Fibroblast of skin of left quadriceps (primary cell): ENCODE data around the gene POLE.
A peak's percentile ranks its signal among the peaks of the same experiment; 100 is the strongest.

Source experiments
- DNase-seq, 2 experiments: peaks; one replicate each; pipeline ENCODE4 v3.0.0-alpha.2; 2013; ENCODE audit warnings: low read depth in 2 of 2

POLE gene

DNA sequence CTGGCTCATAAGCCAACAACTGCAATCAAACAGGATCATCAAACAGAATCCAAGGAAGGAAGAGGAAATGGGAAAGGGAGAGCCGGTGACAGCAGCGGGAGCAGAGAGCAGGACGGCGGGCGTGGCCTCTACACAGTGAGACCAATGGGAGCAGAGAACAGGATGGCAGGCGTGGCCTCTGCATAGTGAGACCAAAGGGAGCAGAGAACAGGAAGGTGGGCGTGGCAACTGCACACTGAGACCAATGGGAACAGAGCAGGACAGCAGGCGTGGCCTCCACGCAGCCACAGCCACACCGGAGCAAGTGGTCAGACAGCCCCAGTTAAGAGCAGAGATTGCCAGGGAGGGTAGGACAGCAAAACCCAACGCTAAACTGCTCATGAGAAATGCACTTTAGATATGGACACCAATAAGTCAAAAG is 93.2 kb downstream of the POLE start:
- peak; percentile 67 to 70 for DNase-seq

DNA sequence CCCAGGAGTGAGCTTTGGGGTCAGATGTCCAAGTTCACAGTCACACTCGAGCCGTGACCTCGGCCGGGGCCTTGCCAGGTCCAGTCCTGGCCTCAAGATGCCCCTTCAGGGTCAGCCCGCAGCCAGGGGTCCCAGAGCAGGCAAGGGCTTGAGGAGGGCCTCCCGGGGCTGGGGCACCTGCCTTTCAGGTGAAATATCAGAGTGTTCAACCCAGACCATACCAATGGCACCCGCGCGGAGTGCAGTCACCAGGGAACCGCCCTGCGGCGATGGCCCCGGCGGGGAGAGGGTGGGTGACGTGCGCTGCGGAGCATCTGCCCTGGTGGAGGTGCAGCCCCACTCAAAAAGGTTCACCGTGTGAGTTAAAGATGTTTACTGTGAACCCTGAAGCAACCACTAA is 93.6 kb downstream of the POLE start:
- DNase-seq: no peak

DNA sequence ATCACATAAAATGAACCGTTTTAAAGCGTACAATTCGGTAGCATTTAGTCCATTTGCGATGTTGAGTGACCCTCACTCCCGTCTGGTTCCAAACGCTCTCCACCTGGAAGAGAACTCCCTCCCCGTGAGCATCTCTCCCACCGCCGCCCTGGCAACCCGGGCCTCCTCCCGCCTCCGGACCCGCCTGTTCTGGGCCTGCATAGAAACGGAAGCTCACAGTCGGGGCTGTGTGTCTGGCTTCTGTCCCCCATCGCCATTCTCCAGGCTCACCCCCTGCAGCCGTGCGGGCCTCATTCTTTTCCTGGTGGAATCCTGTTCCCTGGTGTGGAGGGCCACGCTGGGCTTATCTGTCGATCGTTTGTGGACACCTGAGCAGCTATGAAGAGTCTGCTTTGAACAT is 94.1 kb downstream of the POLE start:
- no peak for DNase-seq

DNA sequence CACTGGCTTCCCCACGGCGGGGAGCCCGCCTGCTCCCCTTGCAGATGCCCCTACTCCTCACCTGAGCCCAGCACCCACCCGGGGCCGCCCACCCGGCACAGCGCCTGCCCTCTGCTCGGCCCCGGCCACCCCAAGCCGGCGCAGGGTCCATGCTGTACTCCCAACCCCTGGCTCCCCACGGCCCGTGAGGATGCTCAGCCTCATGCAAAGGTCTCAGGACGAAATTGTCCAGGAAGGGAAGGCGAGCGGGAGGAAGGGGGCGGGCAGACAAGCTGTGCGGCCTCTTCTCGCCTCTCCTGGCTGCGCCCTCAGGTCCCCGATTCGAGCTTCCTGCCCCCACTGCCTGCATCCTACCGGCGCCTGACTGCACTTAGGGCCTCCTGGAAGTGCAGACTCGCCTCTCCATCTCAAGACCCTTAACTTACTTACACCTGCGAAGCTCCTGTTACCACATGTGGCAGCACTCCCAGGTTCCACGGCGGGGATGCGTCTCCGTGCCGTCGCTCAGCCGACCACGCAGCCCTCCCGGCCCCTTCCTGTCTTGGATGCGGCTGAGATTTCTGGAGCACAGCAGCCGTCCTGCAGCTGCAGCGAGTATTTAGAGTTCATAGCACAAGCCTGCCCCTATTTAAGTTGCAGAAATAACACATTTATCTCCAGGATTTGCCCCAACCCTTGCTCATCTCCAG is 94.7 kb downstream of the POLE start:
- DNase-seq: no peak

DNA sequence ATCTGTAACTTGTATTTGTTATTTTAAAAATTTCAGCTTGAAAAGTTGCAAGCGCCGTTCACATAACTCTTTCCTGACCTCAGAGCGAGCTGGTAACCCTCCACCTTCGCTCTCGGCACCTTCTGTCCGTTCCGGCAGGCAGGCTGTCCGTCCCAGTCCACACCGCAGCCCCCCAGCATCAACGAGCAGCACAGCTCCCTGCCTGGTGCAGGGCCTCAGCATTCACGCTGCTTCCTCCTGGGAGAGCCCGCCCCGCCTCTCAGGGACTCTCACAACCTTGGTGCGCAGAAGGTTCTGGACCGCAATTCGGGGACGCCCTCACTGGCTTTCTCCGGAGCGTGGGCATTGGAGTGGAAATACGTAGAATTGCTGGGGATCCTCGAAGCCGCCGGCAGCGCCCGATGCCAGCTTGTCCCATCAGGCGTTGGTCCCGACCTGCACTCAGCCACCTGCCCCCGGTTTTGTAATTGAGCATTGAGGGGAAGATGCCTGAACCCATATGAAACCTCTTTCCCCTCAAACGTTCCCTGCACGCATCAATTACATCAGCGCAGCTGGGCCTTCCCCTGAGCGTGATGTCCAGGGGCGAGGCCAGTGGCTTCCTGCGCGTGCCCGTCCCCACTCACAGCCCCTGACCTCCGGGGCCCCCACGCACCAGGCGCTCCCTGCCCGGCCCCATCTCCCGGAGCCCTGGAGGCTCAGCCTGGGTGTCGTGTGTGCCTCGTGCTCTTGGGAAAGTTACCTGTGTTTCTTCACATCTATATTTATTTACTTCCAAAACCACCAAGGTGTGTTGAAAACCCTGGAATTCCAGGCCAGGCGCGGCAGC is 95.8 kb downstream of the POLE start:
- no peak for DNase-seq

DNA sequence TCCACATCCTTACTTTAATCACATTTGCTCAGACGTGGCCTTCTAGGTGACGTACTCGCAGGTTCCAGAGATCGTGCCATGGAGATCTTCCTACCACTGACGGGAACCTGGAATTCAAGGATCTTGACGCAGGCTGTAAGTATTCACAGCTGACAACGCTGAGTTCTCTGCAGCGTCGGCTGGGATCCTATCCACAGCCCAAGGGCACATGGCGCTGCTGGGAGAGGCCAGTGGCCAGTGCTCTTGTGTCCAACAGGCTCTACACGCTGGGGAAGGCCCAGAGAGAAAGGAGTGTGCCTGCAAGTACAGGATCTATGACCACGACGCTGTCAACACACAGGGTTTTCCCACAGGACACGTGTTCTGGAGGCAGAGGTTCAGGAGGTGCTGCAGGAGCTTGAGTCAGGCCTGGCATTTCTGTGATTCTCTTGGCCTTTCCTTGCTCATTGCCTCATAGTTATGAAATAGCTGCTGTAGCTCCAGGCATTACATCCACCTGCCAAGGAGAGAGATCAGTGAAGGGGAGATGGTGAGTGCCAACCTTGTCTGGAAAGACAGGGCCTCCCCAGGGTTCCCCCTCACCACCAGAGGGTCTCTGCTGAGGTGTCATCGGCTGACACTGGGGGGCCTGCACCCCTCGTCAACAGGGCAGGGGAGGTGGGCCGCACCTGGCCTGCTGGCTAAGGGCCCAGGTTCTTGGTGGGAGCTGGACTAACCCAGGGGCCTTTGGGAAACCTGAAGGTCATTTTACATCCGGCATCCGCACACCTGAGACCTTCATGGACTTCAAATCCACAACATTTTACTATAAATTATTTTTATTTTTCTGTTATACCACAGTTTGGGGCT is 98.1 kb downstream of the POLE start:
- DNase-seq: no peak

DNA sequence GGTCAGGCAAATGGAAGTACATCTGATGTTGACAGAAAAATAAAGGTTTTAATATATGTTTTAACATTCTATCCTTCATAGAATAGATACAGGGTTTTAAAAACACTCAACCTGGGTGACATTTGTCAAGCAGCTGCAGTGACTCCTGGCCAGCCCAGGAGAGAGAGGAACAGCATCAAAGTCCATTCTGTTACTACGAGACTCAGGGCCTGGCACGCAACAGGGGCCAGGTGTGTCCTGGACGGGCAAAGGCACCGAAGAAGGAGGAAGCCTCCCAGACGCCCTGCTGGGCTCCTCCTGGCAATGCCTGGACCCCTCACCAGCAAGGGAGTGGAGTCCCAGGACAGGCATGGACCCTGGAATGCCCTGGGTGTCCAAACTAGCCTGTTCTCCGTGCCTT is 98.8 kb downstream of the POLE start:
- no peak for DNase-seq

DNA sequence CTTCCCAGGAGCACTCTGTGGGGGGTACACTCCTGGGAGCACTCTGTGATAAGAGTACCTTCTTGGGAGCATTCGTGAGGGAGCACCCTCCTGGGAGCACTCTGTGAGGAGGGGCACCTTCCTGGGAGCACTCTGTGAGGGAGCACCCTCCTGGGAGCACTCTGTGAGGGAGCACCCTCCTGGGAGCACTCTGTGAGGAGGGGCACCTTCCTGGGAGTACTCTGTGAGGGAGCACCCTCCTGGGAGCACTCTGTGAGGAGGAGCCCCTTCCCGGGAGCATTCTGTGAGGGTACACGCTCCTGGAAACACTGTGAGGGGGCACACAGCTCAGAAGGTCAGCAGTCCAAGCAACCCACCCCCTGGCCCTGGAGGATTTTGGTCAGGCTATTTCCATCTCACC is 99.4 kb downstream of the POLE start:
- no peak for DNase-seq

DNA sequence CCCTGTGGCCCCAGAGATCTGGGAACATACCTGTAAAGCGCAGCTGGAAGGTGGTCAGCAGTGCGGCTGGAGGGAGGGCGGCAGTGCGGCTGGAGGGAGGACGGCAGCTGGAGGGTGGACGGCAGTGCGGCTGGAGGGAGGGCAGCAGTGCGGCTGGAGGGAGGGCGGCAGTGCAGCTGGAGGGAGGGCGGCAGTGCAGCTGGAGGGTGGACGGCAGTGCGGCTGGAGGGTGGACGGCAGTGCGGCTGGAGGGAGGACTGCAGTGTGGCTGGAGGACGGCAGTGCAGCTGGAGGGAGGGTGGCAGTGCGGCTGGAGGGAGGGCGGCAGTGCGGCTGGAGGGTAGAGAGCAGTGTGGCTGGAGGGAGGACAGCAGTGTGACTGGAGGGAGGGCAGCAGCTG is 100.2 kb downstream of the POLE start:
- DNase-seq: no peak

DNA sequence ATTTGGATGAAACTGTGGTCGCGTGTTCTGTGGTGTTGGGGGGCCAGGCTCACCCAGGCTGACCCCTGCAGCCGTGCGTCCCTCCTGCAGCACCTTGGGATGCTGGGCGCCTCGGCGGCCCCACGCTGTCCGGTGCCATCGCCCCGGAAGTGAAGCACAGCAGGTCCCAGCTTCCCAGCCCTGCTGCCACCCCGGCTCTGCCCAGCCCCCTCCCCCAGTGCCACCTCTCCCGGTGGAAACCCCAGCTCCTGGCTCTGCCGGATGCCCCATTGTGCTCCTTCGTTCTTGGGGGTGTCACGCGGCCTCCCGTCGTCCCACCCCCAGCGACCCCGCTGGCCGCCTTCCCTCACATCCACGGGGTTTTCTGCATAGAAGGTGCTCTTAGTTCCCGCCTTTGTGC is 102.0 kb downstream of the POLE start:
- DNase-seq: no peak

DNA sequence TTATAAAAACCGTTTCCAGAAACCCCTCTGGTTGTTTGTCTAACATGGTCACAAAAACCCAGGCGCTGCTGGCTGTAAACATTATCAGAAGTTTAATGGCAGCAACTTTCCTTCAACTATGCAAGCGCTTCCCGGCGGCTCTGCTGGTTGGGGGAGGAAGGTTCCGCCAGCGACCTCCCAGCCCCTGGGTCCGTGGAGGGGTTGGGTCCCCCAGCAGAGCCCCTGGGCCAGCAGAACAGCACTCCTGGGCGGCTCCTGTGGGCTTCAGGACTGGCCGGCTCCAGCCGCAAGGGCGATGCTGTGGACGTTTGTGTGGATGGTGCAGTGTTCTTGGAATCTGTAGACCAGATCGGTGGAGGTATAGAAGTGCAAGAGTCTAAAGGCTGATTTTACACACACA is 102.7 kb downstream of the POLE start:
- DNase-seq: no peak

DNA sequence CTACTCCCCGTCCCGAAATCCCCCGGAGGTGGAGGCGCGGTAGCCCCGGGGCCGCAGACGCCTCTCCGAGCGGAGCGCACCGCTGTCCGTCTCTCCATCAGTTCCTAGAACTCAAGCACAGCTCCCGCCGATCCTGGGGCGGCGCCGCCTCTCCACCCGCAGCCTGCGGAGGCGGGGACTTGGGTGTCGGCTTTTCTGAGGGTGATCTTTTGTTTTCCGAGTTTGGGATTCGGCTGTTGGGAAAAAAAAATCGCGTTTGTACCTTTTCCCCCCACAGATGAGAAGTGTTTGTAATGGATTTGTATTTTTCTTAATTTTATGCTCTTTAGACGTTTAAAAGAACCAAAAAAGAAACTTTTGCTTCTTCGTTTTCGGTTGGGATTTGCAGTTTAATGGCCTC is 103.4 kb downstream of the POLE start:
- DNase-seq: no peak

DNA sequence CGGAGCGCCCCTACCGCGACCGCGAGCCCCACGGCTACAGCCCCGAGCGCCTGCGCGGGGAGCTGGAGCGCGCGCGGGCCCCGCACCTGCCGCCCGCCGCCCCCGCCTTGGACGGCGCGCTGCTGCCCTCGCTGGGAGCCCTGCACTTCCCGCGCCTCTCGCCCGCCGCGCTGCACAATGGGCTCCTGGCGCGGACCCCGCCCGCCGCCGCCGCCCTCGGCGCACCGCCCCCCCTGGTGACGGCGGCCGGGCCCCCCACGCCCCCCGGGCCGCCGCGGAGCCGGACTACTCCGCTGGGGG is 103.8 kb downstream of the POLE start:
- no peak for DNase-seq

DNA sequence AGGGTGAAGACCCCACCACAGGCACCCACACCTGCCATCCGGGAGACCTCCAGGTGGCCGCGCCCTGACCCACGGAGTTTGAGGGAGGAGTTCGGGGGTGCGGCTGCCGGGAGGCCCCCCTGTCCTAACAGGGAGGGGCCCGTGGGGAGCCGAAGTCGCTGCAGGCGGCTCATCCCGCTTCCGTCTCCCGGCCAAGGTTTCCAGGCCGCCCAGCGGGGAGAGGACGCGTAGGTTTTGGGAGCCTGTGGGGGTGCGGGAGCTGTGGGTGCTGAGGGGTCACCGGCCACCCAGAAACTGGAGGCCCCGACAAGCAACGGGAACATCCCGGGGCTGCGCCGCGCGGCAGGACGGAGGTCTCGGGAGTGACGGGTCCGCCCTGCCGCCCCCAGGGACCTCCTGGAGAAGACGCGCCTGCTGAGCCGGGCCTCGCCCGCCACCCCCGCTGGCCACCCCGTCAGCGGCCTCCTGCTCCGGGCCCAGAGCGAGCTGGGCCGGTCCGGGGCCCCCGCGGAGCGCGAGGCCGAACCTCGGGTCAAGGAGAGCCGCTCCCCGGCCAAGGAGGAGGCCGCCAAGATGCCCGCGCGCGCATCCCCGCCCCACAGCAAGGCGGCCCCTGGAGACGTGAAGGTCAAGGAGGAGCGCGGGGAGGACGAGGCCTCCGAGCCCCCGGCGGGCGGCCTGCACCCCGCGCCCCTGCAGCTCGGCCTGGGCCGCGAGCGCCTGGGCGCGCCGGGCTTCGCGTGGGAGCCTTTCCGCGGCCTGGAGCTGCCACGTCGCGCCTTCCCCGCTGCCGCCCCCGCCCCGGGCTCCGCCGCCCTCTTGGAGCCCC is 104.3 kb downstream of the POLE start:
- no peak for DNase-seq

DNA sequence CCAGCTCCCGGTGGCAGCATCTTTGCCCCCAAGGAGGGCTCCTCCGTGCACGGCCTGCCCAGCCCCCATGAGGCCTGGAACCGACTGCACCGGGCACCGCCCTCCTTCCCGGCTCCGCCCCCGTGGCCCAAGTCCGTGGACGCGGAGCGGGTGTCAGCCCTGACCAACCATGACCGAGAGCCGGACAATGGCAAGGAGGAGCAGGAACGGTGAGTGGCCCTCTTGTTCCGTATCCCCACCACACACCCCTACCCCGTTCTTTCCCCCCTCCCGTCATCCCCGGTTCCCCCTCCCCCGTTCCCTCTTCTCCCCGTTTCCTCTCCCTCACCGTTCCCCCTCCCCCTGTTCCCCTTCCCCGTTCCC is 105.1 kb downstream of the POLE start:
- no peak for DNase-seq

DNA sequence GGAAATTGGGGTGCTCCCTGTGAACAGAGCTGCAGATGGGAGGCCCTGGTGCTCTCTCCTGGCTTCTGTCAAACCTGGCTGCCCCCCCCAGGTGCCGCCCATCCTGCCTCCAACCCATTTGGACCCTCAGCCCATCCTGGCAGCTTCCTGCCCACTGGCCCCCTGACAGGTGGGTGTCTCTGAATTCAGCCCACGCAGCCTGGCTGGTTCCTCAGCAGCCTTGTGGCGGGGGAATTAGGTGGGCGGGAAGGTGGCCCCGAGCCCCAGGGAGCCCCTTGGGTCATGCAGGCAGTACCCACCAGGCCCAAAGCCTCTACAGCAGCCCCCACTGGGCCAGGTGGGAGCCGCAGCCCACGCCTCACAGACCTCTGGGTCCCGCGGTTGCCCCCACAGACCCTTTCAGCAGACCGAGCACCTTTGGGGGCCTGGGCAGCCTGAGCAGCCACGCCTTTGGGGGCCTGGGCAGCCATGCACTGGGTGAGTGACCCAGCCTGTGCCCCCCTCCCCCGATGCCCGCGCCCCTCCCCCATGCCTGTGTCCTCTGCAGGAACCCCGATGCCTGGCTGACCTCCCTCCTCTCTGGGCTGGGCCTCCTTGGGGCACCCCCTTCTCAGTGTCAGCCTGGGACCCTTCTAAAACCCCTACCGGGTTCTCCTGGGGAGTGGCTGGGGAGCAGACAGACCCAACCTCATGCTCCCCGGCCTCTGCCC is 105.6 kb downstream of the POLE start:
- DNase-seq: no peak

DNA sequence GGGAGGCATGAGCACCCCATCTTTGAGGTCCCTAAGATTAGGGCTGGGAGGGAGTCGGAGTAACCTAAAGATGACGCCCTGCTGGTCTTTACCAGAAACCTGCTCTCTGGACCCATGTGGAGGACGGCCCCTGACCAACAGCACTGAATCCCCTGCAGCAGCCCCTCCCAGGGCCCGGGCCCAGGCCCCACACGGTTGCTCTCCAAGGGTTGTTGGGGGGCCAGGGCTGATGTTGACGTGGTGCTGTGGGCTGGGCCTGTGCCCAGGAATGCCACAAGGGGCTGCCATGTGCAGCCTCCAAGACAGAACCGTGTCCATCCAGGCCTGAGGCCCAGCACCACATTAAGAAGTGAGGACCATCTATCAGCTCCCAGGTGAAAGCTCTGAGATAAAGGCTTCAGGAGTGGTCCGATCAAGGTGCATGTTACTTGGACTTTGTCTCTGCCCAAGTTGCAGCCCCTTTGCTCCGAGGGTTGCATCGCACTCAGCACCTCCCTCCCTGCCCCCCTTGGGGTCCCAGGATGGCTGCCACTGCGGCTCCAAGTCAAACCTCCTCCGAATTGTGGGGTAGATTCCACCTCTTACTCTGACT is 106.3 kb downstream of the POLE start:
- no peak for DNase-seq

DNA sequence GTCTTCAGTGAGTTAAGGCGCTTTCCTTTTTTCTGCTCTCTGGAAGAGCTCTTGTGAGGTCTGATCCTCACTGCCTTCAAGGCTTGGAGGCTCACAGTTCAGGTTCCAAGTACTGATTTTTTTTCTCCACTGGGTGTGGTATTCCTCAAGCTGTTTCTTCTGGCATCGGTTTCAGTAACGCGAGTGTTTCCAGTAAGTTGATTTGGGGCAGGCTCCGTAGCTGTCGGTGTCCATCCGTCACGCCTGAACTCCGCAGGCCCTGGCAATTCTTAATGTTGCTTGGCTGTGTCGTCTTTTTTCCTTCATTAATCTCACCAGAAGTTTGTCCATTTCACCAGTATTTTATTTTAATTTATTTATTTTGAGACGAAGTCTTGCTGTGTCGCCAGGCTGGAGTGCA is 107.4 kb downstream of the POLE start:
- no peak for DNase-seq

DNA sequence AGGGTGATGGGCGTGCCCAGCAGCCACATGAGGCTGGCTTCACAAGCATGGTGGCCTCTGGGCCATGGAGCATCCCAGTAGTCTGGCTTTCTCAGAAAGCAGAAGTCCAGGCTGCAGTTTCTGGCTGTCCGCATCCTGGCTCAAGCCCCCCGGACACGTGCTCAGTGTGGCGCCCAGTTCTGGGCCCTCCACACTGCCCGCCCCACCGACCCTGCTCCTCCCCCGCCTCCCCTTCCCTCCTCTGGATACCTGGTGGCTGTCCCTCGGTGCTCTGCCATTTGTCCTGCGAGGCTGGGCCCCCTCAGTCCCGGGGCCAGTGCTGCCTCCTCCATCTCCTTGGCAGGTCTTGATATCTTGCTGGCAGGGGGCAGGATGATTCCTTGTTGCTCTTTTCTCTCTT is 108.3 kb downstream of the POLE start:
- no peak for DNase-seq

DNA sequence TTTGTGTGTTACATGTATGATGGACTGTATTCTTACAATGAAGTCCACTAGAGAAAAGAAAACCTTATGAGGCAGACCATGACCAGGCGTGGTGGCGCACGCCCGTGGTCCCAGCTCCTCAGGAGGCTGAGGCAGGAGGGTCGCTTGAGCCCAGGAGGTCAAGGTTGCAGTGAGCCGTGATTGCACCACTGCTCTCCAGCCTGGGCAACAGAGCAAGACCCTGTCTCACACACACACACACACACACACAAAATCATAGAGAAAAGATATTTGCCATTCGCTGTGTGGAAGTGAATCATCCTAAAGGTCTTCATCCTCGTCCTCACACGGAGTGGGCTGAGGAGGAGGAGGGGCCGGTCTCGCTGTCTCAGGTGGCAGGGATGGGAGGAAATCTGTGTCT is 109.0 kb downstream of the POLE start:
- no peak for DNase-seq
